Measurements from ENCODE around the gene GDE1.

- TF ChIP-seq CTCF (IDR thresholded peaks at IDR 0.05), result peak; percentile 58 to 82 (median 70)
- no peak for TF ChIP-seq POLR2A (IDR thresholded peaks at IDR 0.05)
Observed at GRCh38 chr16:19502395-19503131, 19.3 kb downstream of the GDE1 start.
